ENCODE results near the gene ASCL3. TPM values are rescaled to one million over a fixed set of nuclear protein-coding genes. Genes with fewer than 3 reads are reported as not detected.

Gene ASCL3
- total and polyA plus RNA-seq, 10 of the 15 experiments (the other 5 are each of a cell fraction or from before 2014, with no cell fraction given): not detected

DNA sequence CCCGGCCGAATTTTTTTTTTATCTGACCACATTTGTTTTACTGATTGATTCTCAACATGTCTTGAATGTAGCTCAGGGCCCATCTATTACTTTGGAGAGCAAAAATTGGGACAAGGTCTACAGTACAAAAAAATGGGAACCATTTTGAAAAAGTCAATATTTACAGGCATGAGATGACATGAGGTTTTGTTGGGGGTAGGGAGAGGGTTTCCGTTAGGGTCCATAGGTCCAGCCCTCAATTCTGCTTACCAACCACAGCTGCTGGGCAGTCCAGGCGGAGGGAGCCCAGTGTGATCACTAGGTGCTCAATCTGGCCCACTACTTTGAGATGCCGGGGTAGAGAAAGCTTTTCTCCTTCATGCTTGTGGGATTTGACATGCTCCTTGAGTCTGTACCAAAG is 42.6 kb upstream of the ASCL3 start:
- H3K36me3 ChIP-seq (ENCODE audit: control insufficient read depth in 2 of 2, insufficient read depth in 2 of 2, low read length in 1 of 2): no peaks in the 10 kb centered on the region
- TF ChIP-seq NFYA (IDR thresholded peaks at IDR 0.05; ENCODE audit: borderline replicate concordance, low read depth, low read length): no peak
- no peak for TF ChIP-seq SUZ12 (IDR thresholded peaks at IDR 0.05; ENCODE audit: unreplicated experiment)
- no peak for TF ChIP-seq KDM1A (IDR thresholded peaks at IDR 0.05; ENCODE audit: borderline replicate concordance)
- TF ChIP-seq FOXM1 (IDR thresholded peaks at IDR 0.05; ENCODE audit: low read depth, low read length): no peak
- no peak for TF ChIP-seq POLR2AphosphoS5 (IDR thresholded peaks at IDR 0.05; ENCODE audit: low read length)
- TF ChIP-seq MTA3 (IDR thresholded peaks at IDR 0.05; ENCODE audit: borderline replicate concordance, low read length): no peak
- no peak for TF ChIP-seq EED (IDR thresholded peaks at IDR 0.05; ENCODE audit: low read depth)
- no peak for TF ChIP-seq JUNB (IDR thresholded peaks at IDR 0.05)
- no peak for TF ChIP-seq NR2F1 (conservative IDR thresholded peaks at IDR 0.05)
- no peak for TF ChIP-seq JUND (IDR thresholded peaks at IDR 0.05; ENCODE audit: low read depth, low read length)
- TF ChIP-seq CBFB (IDR thresholded peaks at IDR 0.05; ENCODE audit: low read depth): no peak
- no peak for TF ChIP-seq RCOR1 (conservative IDR thresholded peaks at IDR 0.05; ENCODE audit: low read depth, low read length)
- TF ChIP-seq WRNIP1 (IDR thresholded peaks at IDR 0.05; ENCODE audit: borderline replicate concordance, low read depth, low read length): no peak
- H3K9ac ChIP-seq (ENCODE audit: control insufficient read depth, insufficient read depth, low read length): no peak overlapping the region
- H3K4me2 ChIP-seq (ENCODE audit: control insufficient read depth, insufficient read depth): no peak overlapping the region
- BruUV-seq (replicated peaks): no TSS peak
- in situ Hi-C loops (cut with MboI): no loop called here
- no peak for DNase-seq (ENCODE audit: low read depth, low spot score)
- ChIA-PET POLR2A (interaction anchor here (0.7 kb wide), 1 partner anchor 700 kb away, joined by 7 read pairs; no protein-coding TSS in a partner anchor), SMC1A (ENCODE audit: uncharacterized antibody, unreplicated experiment) (no interaction called here), RAD21 (ENCODE audit: unreplicated experiment) (no interaction called here), CTCF (no interaction called here)
- WGBS (ENCODE audit: insufficient coverage, insufficient replicate concordance, low lambda C conversion rate, missing lambda C conversion rate): 28% methylated on average over 5 of the region's 5 CpGs
- H3K4me1 ChIP-seq (ENCODE audit: control insufficient read depth, insufficient read depth, low read length): no peaks in the 10 kb centered on the region
- no peaks in the 10 kb centered on the region for H3K79me2 ChIP-seq (ENCODE audit: control insufficient read depth, insufficient read depth, low read length)
- ATAC-seq: no peak
- H4K20me1 ChIP-seq (ENCODE audit: control insufficient read depth, insufficient read depth): no peaks in the 10 kb centered on the region
- no peak overlapping the region for H2AFZ ChIP-seq (ENCODE audit: control insufficient read depth, low read depth, low read length)
- intact Hi-C loops (cut with micrococcal nuclease; ENCODE audit: unreplicated experiment): no loop called here
- no peak for FAIRE-seq
- H3K4me3 ChIP-seq: no peak overlapping the region
- no peaks in the 10 kb centered on the region for H3K9me3 ChIP-seq (replicated peaks; ENCODE audit: control insufficient read depth, insufficient read depth, low read length)
- peaks cover 0 to 2% of the 10 kb centered on the region in 2 experiments; a peak in 1 of 4 replicates for H3K27me3 ChIP-seq (replicated peaks in 1 of 2; ENCODE audit: control insufficient read depth in 2 of 2, insufficient read depth in 2 of 2, low read length in 1 of 2)
- no peak overlapping the region for H3K27ac ChIP-seq (ENCODE audit: control insufficient read depth, insufficient read depth)
